Vagina (tissue), 2 donors: ENCODE data around the gene TRIM37.

Experiments used
- POLR2A ChIP-seq, 2 donors: fragments of 450-650 bp; IDR thresholded peaks; one replicate each; pipeline ENCODE4 v1.6.1; 2017; ENCODE audit warnings: antibody characterized with exemption in 2 of 2, mild to moderate bottlenecking in 2 of 2, moderate library complexity in 2 of 2
- POLR2AphosphoS5 ChIP-seq, 2 donors: sonication (generic); formaldehyde crosslinking; IDR thresholded peaks; one replicate each; pipeline ENCODE4 v1.9.0; 2017; ENCODE audit warnings: antibody characterized with exemption in 2 of 2, mild to moderate bottlenecking in 2 of 2, low read depth in 1 of 2; ENCODE audit not compliant: insufficient read depth in 1 of 2
- TF ChIP-seq, protein P1 (sequence below), 3 experiments: fragments of 450-650 bp in 2 of 3; fragments of 200-600 bp in 1 of 3; sonication (generic) in 1 of 3; IDR thresholded peaks; one replicate each; pipeline ENCODE4 v1.5.1; 2017 to 2019; ENCODE audit warnings: antibody characterized with exemption in 3 of 3, mild to moderate bottlenecking in 2 of 3, moderate library complexity in 2 of 3

DNA sequence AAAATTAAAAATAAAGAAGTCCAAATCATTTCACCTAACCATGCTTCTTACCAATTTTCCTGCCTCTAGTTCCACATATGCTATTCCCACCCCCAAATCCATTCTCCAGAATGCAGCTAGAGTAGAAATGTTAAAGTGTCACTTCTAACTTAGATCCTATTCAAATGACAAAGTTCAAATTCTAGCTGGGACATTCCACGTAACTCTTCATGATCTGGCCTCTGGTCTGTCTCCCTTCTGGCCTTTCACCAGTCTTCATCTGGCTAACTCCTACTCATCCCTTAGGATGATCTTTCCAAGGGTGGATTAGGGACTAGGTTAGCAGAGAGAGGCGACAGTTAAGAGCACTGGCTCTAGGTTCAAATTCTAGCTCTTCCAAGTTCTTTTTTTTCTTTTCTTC, 97.9 kb downstream of the TRIM37 start:
- TF ChIP-seq POLR2AphosphoS5 (IDR thresholded peaks at IDR 0.05; ENCODE audit: insufficient read depth in 1 of 2, low read depth in 1 of 2) (no peak), POLR2A (IDR thresholded peaks at IDR 0.05) (no peak)
- TF ChIP-seq, protein P1, sequence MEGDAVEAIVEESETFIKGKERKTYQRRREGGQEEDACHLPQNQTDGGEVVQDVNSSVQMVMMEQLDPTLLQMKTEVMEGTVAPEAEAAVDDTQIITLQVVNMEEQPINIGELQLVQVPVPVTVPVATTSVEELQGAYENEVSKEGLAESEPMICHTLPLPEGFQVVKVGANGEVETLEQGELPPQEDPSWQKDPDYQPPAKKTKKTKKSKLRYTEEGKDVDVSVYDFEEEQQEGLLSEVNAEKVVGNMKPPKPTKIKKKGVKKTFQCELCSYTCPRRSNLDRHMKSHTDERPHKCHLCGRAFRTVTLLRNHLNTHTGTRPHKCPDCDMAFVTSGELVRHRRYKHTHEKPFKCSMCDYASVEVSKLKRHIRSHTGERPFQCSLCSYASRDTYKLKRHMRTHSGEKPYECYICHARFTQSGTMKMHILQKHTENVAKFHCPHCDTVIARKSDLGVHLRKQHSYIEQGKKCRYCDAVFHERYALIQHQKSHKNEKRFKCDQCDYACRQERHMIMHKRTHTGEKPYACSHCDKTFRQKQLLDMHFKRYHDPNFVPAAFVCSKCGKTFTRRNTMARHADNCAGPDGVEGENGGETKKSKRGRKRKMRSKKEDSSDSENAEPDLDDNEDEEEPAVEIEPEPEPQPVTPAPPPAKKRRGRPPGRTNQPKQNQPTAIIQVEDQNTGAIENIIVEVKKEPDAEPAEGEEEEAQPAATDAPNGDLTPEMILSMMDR (IDR thresholded peaks at IDR 0.05) = no peak
